Smooth muscle cell (in vitro differentiated cells): ENCODE data around the gene ATE1. TPM values are rescaled to one million over a fixed set of nuclear protein-coding genes. Genes with fewer than 3 reads are reported as not detected.

Source experiments
- DNase-seq: peaks from one replicate; lab custom pipeline; 2025; ENCODE audit not compliant: unreplicated experiment; lab: John Stamatoyannopoulos, UW
- H2AFZ ChIP-seq: fragments of 200-600 bp; sonication (generic); 2 replicates; pipeline ENCODE4 v1.6.0; 2016; ENCODE audit warnings: antibody characterized with exemption, low read depth, mild to moderate bottlenecking
- H3F3A ChIP-seq: fragments of 200-600 bp; sonication (generic); 2 replicates; pipeline ENCODE4 v1.6.0; 2017; ENCODE audit warnings: antibody characterized with exemption, low read depth
- H3K27ac ChIP-seq: fragments of 200-600 bp; sonication (generic); 2 replicates; pipeline ENCODE4 v1.5.1; 2016; ENCODE audit warnings: low read depth, mild to moderate bottlenecking
- H3K27me3 ChIP-seq: fragments of 200-600 bp; sonication (generic); 2 replicates; pipeline ENCODE4 v1.6.1; 2016; ENCODE audit warnings: low read depth, mild to moderate bottlenecking
- H3K36me3 ChIP-seq: fragments of 200-600 bp; sonication (generic); 2 replicates; pipeline ENCODE4 v1.5.1; 2016; ENCODE audit warnings: low read depth
- H3K4me1 ChIP-seq: fragments of 200-600 bp; sonication (generic); 2 replicates; pipeline ENCODE4 v1.5.1; 2016; ENCODE audit warnings: low read depth
- H3K4me2 ChIP-seq: fragments of 200-600 bp; sonication (generic); 2 replicates; pipeline ENCODE4 v1.6.0; 2016; ENCODE audit warnings: mild to moderate bottlenecking
- H3K4me3 ChIP-seq: fragments of 200-600 bp; sonication (generic); 2 replicates; pipeline ENCODE4 v1.5.1; 2016; ENCODE audit warnings: mild to moderate bottlenecking
- H3K79me2 ChIP-seq: fragments of 200-600 bp; sonication (generic); 2 replicates; pipeline ENCODE4 v1.6.0; 2016; ENCODE audit warnings: low read depth, mild to moderate bottlenecking
- H3K9ac ChIP-seq: fragments of 200-600 bp; sonication (generic); 2 replicates; pipeline ENCODE4 v1.6.0; 2016; ENCODE audit warnings: low read depth
- H3K9me3 ChIP-seq: fragments of 200-600 bp; sonication (generic); replicated peaks from 2 replicates; pipeline ENCODE4 v1.5.1; 2016; ENCODE audit warnings: low read depth
- H4K20me1 ChIP-seq: fragments of 200-600 bp; sonication (generic); 2 replicates; pipeline ENCODE4 v1.6.0; 2016; ENCODE audit warnings: low read depth
- WGBS: methylation state at CpG from one replicate; pipeline ENCODE4 v1.1.7; 2016; ENCODE audit warnings: low lambda C conversion rate; 5-methylcytosine and 5-hydroxymethylcytosine counted together
- polyA plus RNA-seq: library from polyadenylated mRNA; unstranded; fragments of >200 nt; fragmentation: Nextera tagmentation; extraction: Ambion mirVana; gene quantifications from 2 replicates; pipeline ENCODE4 v1.2.1, GENCODE V29; 2016
- total RNA-seq: library from RNA; depleted of rRNA; stranded (reverse); fragments of >200 nt; gene quantifications from 2 replicates; pipeline ENCODE4 v1.2.3, GENCODE V29; 2014
- TF ChIP-seq, protein P1 (sequence below): fragments of 200-600 bp; sonication (generic); IDR thresholded peaks from 2 replicates; pipeline ENCODE4 v1.5.1; 2017; ENCODE audit warnings: borderline replicate concordance, mild to moderate bottlenecking, antibody characterized with exemption; ENCODE audit not compliant: insufficient read depth, poor library complexity, severe bottlenecking

Gene ATE1
- total and polyA plus RNA-seq, 2 experiments from 2014 or later, result 9.1 to 20.7 TPM

DNA sequence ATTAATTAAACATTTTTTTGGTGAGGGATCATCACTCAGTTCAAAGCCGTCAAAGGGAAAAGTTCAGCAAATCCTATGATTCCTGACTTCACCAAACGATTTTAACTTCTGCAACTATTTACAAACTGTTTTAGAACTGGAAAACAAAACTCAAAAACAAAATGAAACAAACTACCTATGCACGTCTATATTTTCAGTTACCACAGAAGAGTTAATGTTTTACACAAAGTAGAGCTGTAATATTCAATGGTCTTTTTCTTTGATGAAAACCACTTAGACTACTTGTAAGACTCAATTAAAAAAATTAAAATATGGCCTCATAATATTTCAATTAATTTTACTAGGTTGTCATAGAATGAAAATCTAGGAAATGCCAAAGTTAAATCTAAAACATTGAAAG, 131.5 kb downstream of the ATE1 start:
- WGBS, result 96% methylated on average over 3 of the region's 3 CpGs

DNA sequence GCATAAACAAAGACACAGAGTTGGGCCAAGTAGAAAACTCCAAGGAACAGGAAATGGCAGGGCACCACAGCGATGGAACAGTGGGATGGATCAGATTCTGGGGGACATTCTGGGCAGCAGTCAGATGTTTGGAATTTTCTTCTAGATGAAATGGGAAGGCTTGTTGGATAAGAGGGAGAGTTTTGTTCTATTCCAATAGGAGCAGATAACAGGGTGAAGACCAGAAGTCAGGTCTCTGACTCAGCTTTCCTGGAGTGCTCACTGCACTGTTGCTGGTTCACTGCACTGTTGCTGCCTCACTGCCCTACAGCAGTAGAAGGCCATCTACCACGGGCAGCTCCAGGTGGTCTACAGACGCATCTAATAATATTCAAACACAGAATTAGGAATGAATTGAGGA, 135.6 kb downstream of the ATE1 start:
- Histone ChIP-seq H3K27ac (peak overlapping the region; percentile 88), H3F3A (peaks cover 18% of the 10 kb centered on the region), H3K4me3 (no peak overlapping the region), H3K4me1 (peaks cover 25% of the 10 kb centered on the region), H4K20me1 (no peaks in the 10 kb centered on the region), H3K79me2 (no peaks in the 10 kb centered on the region), H3K27me3 (no peaks in the 10 kb centered on the region), H3K4me2 (peak overlapping the region; percentile 71), H3K9ac (no peak overlapping the region), H3K9me3 (no peaks in the 10 kb centered on the region), H2AFZ (peak overlapping the region; percentile 16), H3K36me3 (no peaks in the 10 kb centered on the region)
- DNase-seq, result no peak
- TF ChIP-seq, protein P1, sequence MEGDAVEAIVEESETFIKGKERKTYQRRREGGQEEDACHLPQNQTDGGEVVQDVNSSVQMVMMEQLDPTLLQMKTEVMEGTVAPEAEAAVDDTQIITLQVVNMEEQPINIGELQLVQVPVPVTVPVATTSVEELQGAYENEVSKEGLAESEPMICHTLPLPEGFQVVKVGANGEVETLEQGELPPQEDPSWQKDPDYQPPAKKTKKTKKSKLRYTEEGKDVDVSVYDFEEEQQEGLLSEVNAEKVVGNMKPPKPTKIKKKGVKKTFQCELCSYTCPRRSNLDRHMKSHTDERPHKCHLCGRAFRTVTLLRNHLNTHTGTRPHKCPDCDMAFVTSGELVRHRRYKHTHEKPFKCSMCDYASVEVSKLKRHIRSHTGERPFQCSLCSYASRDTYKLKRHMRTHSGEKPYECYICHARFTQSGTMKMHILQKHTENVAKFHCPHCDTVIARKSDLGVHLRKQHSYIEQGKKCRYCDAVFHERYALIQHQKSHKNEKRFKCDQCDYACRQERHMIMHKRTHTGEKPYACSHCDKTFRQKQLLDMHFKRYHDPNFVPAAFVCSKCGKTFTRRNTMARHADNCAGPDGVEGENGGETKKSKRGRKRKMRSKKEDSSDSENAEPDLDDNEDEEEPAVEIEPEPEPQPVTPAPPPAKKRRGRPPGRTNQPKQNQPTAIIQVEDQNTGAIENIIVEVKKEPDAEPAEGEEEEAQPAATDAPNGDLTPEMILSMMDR, result no peak
- 20% methylated on average over 3 of the region's 3 CpGs for WGBS

More for the DNA sequence above, 131.5 kb downstream of the ATE1 start:
- Histone ChIP-seq H3K4me2 (no peak overlapping the region), H4K20me1 (no peaks in the 10 kb centered on the region), H3K4me1 (peaks cover 29% of the 10 kb centered on the region), H3K9ac (no peak overlapping the region), H3K9me3 (no peaks in the 10 kb centered on the region), H3K79me2 (no peaks in the 10 kb centered on the region), H2AFZ (no peak overlapping the region), H3F3A (peaks cover 14% of the 10 kb centered on the region), H3K27me3 (no peaks in the 10 kb centered on the region), H3K4me3 (no peak overlapping the region), H3K36me3 (no peaks in the 10 kb centered on the region), H3K27ac (no peak overlapping the region)
- no peak for DNase-seq
- TF ChIP-seq, protein P1, result no peak

GRCh38 chr10:121791761-121792160, 136.1 kb downstream of the ATE1 start:
- H3F3A ChIP-seq, result peaks cover 22% of the 10 kb centered on the region
- H3K4me3 ChIP-seq, result no peak overlapping the region
- 7% methylated on average over 5 of the region's 5 CpGs for WGBS
- H3K9ac ChIP-seq, result no peak overlapping the region
- H4K20me1 ChIP-seq, result no peaks in the 10 kb centered on the region
- peak overlapping the region; percentile 16 for H2AFZ ChIP-seq
- peak overlapping the region; percentile 88 for H3K27ac ChIP-seq
- no peaks in the 10 kb centered on the region for H3K27me3 ChIP-seq
- H3K36me3 ChIP-seq, result no peaks in the 10 kb centered on the region
- no peaks in the 10 kb centered on the region for H3K9me3 ChIP-seq
- peaks cover 30% of the 10 kb centered on the region for H3K4me1 ChIP-seq
- DNase-seq, result no peak
- TF ChIP-seq, protein P1, result no peak
- H3K4me2 ChIP-seq, result peak overlapping the region; percentile 71
- H3K79me2 ChIP-seq, result no peaks in the 10 kb centered on the region

GRCh38 chr10:121788717-121789116, 139.1 kb downstream of the ATE1 start:
- H3K36me3 ChIP-seq, result no peaks in the 10 kb centered on the region
- H3K4me3 ChIP-seq, result no peak overlapping the region
- no peak overlapping the region for H3K9ac ChIP-seq
- WGBS, result 92% methylated on average over 3 of the region's 3 CpGs
- no peaks in the 10 kb centered on the region for H3K27me3 ChIP-seq
- H3K79me2 ChIP-seq, result peaks cover 9% of the 10 kb centered on the region
- TF ChIP-seq, protein P1, result no peak
- H3K4me1 ChIP-seq, result peaks cover 27% of the 10 kb centered on the region
- no peaks in the 10 kb centered on the region for H4K20me1 ChIP-seq
- H3K27ac ChIP-seq, result no peak overlapping the region
- H3F3A ChIP-seq, result peaks cover 24% of the 10 kb centered on the region
- H3K9me3 ChIP-seq, result no peaks in the 10 kb centered on the region
- H3K4me2 ChIP-seq, result no peak overlapping the region
- no peak for DNase-seq
- H2AFZ ChIP-seq, result no peak overlapping the region
